GM21786 (cell line): ENCODE data around the gene FBXO15.

Source experiments
- ATAC-seq: cut with Tn5 transposase; IDR thresholded peaks from one replicate; pipeline ENCODE4 v1.9.1; 2021; ENCODE audit not compliant: unreplicated experiment

The FBXO15 gene

GRCh38 chr18:74116633-74117554, 30.7 kb downstream of the FBXO15 start:
- no peak for ATAC-seq

- ATAC-seq = no peak
These were observed 32.6 kb downstream of the FBXO15 start for GRCh38 chr18:74115046-74115445.

- ATAC-seq = no peak
These were observed 33.5 kb downstream of the FBXO15 start for GRCh38 chr18:74114116-74114515.

GRCh38 chr18:74113711-74114110, 33.9 kb downstream of the FBXO15 start:
- no peak for ATAC-seq

GRCh38 chr18:74110976-74111375, 36.7 kb downstream of the FBXO15 start:
- ATAC-seq = no peak

GRCh38 chr18:74110149-74110548, 37.5 kb downstream of the FBXO15 start:
- no peak for ATAC-seq

- no peak for ATAC-seq
These were observed 39.2 kb downstream of the FBXO15 start for GRCh38 chr18:74108460-74108859.

- ATAC-seq = no peak
These were observed 49.8 kb downstream of the FBXO15 start for GRCh38 chr18:74097803-74098202.

- no peak for ATAC-seq
These were observed 54.7 kb downstream of the FBXO15 start for GRCh38 chr18:74092922-74093321.

- ATAC-seq = no peak
These were observed 63.3 kb downstream of the FBXO15 start for GRCh38 chr18:74084184-74084855.

- no peak for ATAC-seq
These were observed 64.1 kb downstream of the FBXO15 start for GRCh38 chr18:74083557-74083952.

- ATAC-seq = no peak
These were observed 64.7 kb downstream of the FBXO15 start for GRCh38 chr18:74082742-74083556.

- peak; percentile 93 for ATAC-seq
These were observed 65.5 kb downstream of the FBXO15 start for GRCh38 chr18:74081966-74082741.

GRCh38 chr18:74078257-74078656, 69.4 kb downstream of the FBXO15 start:
- ATAC-seq = no peak

- ATAC-seq = no peak
These were observed 72.7 kb downstream of the FBXO15 start for GRCh38 chr18:74074668-74075564.

GRCh38 chr18:74073957-74074667, 73.5 kb downstream of the FBXO15 start:
- no peak for ATAC-seq

GRCh38 chr18:74069178-74070050, 78.2 kb downstream of the FBXO15 start:
- ATAC-seq = no peak

- no peak for ATAC-seq
These were observed 79.3 kb downstream of the FBXO15 start for GRCh38 chr18:74068296-74068695.
